HepG2 (cell line): ENCODE results near the gene SULT1E1.

Source experiments
- CBX5 ChIP-seq: sonication (generic); formaldehyde crosslinking; IDR thresholded peaks from 2 replicates; pipeline ENCODE4 v1.4.0; 2020; ENCODE audit warnings: missing genetic modification reagents, borderline replicate concordance
- MAFF ChIP-seq: IDR thresholded peaks from 2 replicates; pipeline ENCODE4 v1.6.1; 2011; ENCODE audit warnings: low read depth, low read length, improper control_type of control experiment
- RBFOX2 ChIP-seq: fragments of 200-400 bp; formaldehyde crosslinking; IDR thresholded peaks from 2 replicates; pipeline ENCODE4 v1.6.1; 2017; ENCODE audit warnings: low read depth, mild to moderate bottlenecking, low read length
- RXRA ChIP-seq: sonication (generic); formaldehyde crosslinking; IDR thresholded peaks from 2 replicates; pipeline ENCODE4 v1.5.1; 2020; ENCODE audit warnings: missing genetic modification reagents
- SALL2 ChIP-seq: sonication (generic); formaldehyde crosslinking; IDR thresholded peaks from 2 replicates; pipeline ENCODE4 v1.8.1; 2023; ENCODE audit warnings: mild to moderate bottlenecking, missing genetic modification reagents, inconsistent platforms
- TF ChIP-seq, protein P1 (sequence below): IDR thresholded peaks from 2 replicates; pipeline ENCODE4 v1.6.1; 2016; ENCODE audit warnings: low read depth, control low read depth

DNA sequence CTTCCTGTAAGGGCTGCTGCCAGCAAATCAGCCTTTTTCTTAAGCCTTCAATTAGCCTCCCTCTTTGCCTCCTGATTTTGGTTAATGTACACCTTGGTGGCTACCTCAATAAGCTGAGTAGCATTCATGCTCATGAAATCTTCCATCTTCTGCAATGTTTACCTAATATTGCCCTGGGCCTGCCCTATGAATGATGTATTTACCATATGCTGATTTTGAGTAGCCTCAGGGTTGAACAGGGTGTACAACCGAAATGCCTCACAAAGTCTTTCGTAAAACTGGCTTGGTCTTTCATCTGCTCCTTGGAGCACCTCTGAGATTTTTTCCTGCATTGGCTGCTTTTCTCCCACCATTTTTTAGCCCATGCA is 29.8 kb downstream of the SULT1E1 start:
- no peak for TF ChIP-seq CBX5
- TF ChIP-seq RXRA (CRISPR knock-in tag), result no peak
- no peak for TF ChIP-seq RBFOX2
- TF ChIP-seq SALL2 (CRISPR knock-in tag), result no peak
- no peak for TF ChIP-seq MAFF
- TF ChIP-seq, protein P1, sequence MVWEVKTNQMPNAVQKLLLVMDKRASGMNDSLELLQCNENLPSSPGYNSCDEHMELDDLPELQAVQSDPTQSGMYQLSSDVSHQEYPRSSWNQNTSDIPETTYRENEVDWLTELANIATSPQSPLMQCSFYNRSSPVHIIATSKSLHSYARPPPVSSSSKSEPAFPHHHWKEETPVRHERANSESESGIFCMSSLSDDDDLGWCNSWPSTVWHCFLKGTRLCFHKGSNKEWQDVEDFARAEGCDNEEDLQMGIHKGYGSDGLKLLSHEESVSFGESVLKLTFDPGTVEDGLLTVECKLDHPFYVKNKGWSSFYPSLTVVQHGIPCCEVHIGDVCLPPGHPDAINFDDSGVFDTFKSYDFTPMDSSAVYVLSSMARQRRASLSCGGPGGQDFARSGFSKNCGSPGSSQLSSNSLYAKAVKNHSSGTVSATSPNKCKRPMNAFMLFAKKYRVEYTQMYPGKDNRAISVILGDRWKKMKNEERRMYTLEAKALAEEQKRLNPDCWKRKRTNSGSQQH (CRISPR knock-in tag), result no peak
